ENCODE data around the gene PRDM16.

Gene PRDM16

GRCh38 chr1:3125078-3125477 is 56.1 kb downstream of the PRDM16 start:
- no peaks in the 10 kb centered on the region for H3K9me3 ChIP-seq (ENCODE audit: control insufficient read depth, insufficient read depth, low read length)
- H3K36me3 ChIP-seq (ENCODE audit: insufficient read depth, low read length): no peaks in the 10 kb centered on the region; the same call in 1 of the 2 replicates
- no peak overlapping the region for H3K9ac ChIP-seq (ENCODE audit: low read depth, low read length)
- H3K4me1 ChIP-seq (ENCODE audit: insufficient read depth, low read length): no peaks in the 10 kb centered on the region

- Histone ChIP-seq H3K4me1 (ENCODE audit: insufficient read depth, low read length) (no peaks in the 10 kb centered on the region), H3K9me3 (ENCODE audit: control insufficient read depth, insufficient read depth, low read length) (no peaks in the 10 kb centered on the region), H3K9ac (ENCODE audit: low read depth, low read length) (no peak overlapping the region), H3K36me3 (ENCODE audit: insufficient read depth, low read length) (no peaks in the 10 kb centered on the region; the same call in 1 of the 2 replicates)
Measured at GRCh38 chr1:3125546-3126368, 56.8 kb downstream of the PRDM16 start.

- H3K4me1 ChIP-seq (ENCODE audit: insufficient read depth, low read length): no peaks in the 10 kb centered on the region
- H3K36me3 ChIP-seq (ENCODE audit: insufficient read depth, low read length): no peaks in the 10 kb centered on the region; the same call in 1 of the 2 replicates
- H3K9ac ChIP-seq (ENCODE audit: low read depth, low read length): no peak overlapping the region
- no peaks in the 10 kb centered on the region for H3K9me3 ChIP-seq (ENCODE audit: control insufficient read depth, insufficient read depth, low read length)
Measured at GRCh38 chr1:3126756-3127678, 58.0 kb downstream of the PRDM16 start.

GRCh38 chr1:3127738-3128137 is 58.7 kb downstream of the PRDM16 start:
- Histone ChIP-seq H3K9ac (ENCODE audit: low read depth, low read length) (no peak overlapping the region), H3K9me3 (ENCODE audit: control insufficient read depth, insufficient read depth, low read length) (no peaks in the 10 kb centered on the region), H3K36me3 (ENCODE audit: insufficient read depth, low read length) (no peaks in the 10 kb centered on the region; the same call in 1 of the 2 replicates), H3K4me1 (ENCODE audit: insufficient read depth, low read length) (no peaks in the 10 kb centered on the region)

- Histone ChIP-seq H3K9me3 (ENCODE audit: control insufficient read depth, insufficient read depth, low read length) (no peaks in the 10 kb centered on the region), H3K4me1 (ENCODE audit: insufficient read depth, low read length) (no peaks in the 10 kb centered on the region), H3K36me3 (ENCODE audit: insufficient read depth, low read length) (no peaks in the 10 kb centered on the region; the same call in 1 of the 2 replicates), H3K9ac (ENCODE audit: low read depth, low read length) (no peak overlapping the region)
Measured at GRCh38 chr1:3128431-3129132, 59.6 kb downstream of the PRDM16 start.

- Histone ChIP-seq H3K4me1 (ENCODE audit: insufficient read depth, low read length) (no peaks in the 10 kb centered on the region), H3K9me3 (ENCODE audit: control insufficient read depth, insufficient read depth, low read length) (no peaks in the 10 kb centered on the region), H3K9ac (ENCODE audit: low read depth, low read length) (no peak overlapping the region), H3K36me3 (ENCODE audit: insufficient read depth, low read length) (no peaks in the 10 kb centered on the region; the same call in 1 of the 2 replicates)
Measured at GRCh38 chr1:3129133-3129490, 60.1 kb downstream of the PRDM16 start.

- no peak overlapping the region for H3K9ac ChIP-seq (ENCODE audit: low read depth, low read length)
- no peaks in the 10 kb centered on the region for H3K4me1 ChIP-seq (ENCODE audit: insufficient read depth, low read length)
- no peaks in the 10 kb centered on the region; the same call in 1 of the 2 replicates for H3K36me3 ChIP-seq (ENCODE audit: insufficient read depth, low read length)
- H3K9me3 ChIP-seq (ENCODE audit: control insufficient read depth, insufficient read depth, low read length): no peaks in the 10 kb centered on the region
Measured at GRCh38 chr1:3130268-3130667, 61.3 kb downstream of the PRDM16 start.

- Histone ChIP-seq H3K36me3 (ENCODE audit: insufficient read depth, low read length) (no peaks in the 10 kb centered on the region; the same call in 1 of the 2 replicates), H3K4me1 (ENCODE audit: insufficient read depth, low read length) (no peaks in the 10 kb centered on the region), H3K9ac (ENCODE audit: low read depth, low read length) (no peak overlapping the region), H3K9me3 (ENCODE audit: control insufficient read depth, insufficient read depth, low read length) (no peaks in the 10 kb centered on the region)
Measured at GRCh38 chr1:3132660-3133059, 63.7 kb downstream of the PRDM16 start.

GRCh38 chr1:3133686-3134085 is 64.7 kb downstream of the PRDM16 start:
- Histone ChIP-seq H3K9me3 (ENCODE audit: control insufficient read depth, insufficient read depth, low read length) (no peaks in the 10 kb centered on the region), H3K4me1 (ENCODE audit: insufficient read depth, low read length) (no peaks in the 10 kb centered on the region), H3K36me3 (ENCODE audit: insufficient read depth, low read length) (no peaks in the 10 kb centered on the region; the same call in 1 of the 2 replicates), H3K9ac (ENCODE audit: low read depth, low read length) (no peak overlapping the region)

GRCh38 chr1:3134381-3135072 is 65.5 kb downstream of the PRDM16 start:
- no peaks in the 10 kb centered on the region for H3K4me1 ChIP-seq (ENCODE audit: insufficient read depth, low read length)
- no peaks in the 10 kb centered on the region; the same call in 1 of the 2 replicates for H3K36me3 ChIP-seq (ENCODE audit: insufficient read depth, low read length)
- no peaks in the 10 kb centered on the region for H3K9me3 ChIP-seq (ENCODE audit: control insufficient read depth, insufficient read depth, low read length)
- no peak overlapping the region for H3K9ac ChIP-seq (ENCODE audit: low read depth, low read length)

GRCh38 chr1:3135073-3135702 is 66.2 kb downstream of the PRDM16 start:
- no peaks in the 10 kb centered on the region for H3K4me1 ChIP-seq (ENCODE audit: insufficient read depth, low read length)

GRCh38 chr1:3135744-3136455 is 66.9 kb downstream of the PRDM16 start:
- H3K9ac ChIP-seq (ENCODE audit: low read depth, low read length): no peak overlapping the region
- no peaks in the 10 kb centered on the region for H3K9me3 ChIP-seq (ENCODE audit: control insufficient read depth, insufficient read depth, low read length)
- H3K4me1 ChIP-seq (ENCODE audit: insufficient read depth, low read length): no peaks in the 10 kb centered on the region
- H3K36me3 ChIP-seq (ENCODE audit: insufficient read depth, low read length): no peaks in the 10 kb centered on the region

More at GRCh38 chr1:3135073-3135702, 66.2 kb downstream of the PRDM16 start:
- H3K36me3 ChIP-seq (ENCODE audit: insufficient read depth, low read length): no peaks in the 10 kb centered on the region
- H3K9ac ChIP-seq (ENCODE audit: low read depth, low read length): no peak overlapping the region
- no peaks in the 10 kb centered on the region for H3K9me3 ChIP-seq (ENCODE audit: control insufficient read depth, insufficient read depth, low read length)

GRCh38 chr1:3136532-3136931 is 67.5 kb downstream of the PRDM16 start:
- Histone ChIP-seq H3K9ac (ENCODE audit: low read depth, low read length) (no peak overlapping the region), H3K4me1 (ENCODE audit: insufficient read depth, low read length) (no peaks in the 10 kb centered on the region), H3K36me3 (ENCODE audit: insufficient read depth, low read length) (no peaks in the 10 kb centered on the region), H3K9me3 (ENCODE audit: control insufficient read depth, insufficient read depth, low read length) (no peaks in the 10 kb centered on the region)
